HepG2 (cell line): ENCODE data around the gene DCK. TPM values are rescaled to one million over a fixed set of nuclear protein-coding genes. Genes with fewer than 3 reads are reported as not detected.

ENCODE experiments used
- CHCHD3 ChIP-seq: sonication (generic); formaldehyde crosslinking; IDR thresholded peaks from 2 replicates; pipeline ENCODE4 v1.8.0; 2022; ENCODE audit warnings: mild to moderate bottlenecking, missing genetic modification reagents, moderate library complexity
- NBN ChIP-seq: fragments of 450-650 bp; conservative IDR thresholded peaks from 2 replicates; pipeline ENCODE4 v1.6.1; 2017
- NFE2L1 ChIP-seq: sonication (generic); formaldehyde crosslinking; IDR thresholded peaks from 2 replicates; pipeline ENCODE4 v1.4.0; 2020; ENCODE audit warnings: missing genetic modification reagents, mild to moderate bottlenecking, borderline replicate concordance
- PAX8 ChIP-seq: sonication (generic); formaldehyde crosslinking; IDR thresholded peaks from 2 replicates; pipeline ENCODE4 v1.8.0; 2022; ENCODE audit warnings: mild to moderate bottlenecking, missing genetic modification reagents, borderline replicate concordance
- TRIM24 ChIP-seq: sonication (generic); formaldehyde crosslinking; IDR thresholded peaks from 2 replicates; pipeline ENCODE4 v1.8.0; 2022; ENCODE audit warnings: mild to moderate bottlenecking, missing genetic modification reagents
- ZBTB8A ChIP-seq: sonication (generic); formaldehyde crosslinking; IDR thresholded peaks from 2 replicates; pipeline ENCODE4 v1.4.0; 2020; ENCODE audit warnings: mild to moderate bottlenecking, low read depth, missing genetic modification reagents, borderline replicate concordance
- ZNF30 ChIP-seq: sonication (generic); formaldehyde crosslinking; IDR thresholded peaks from 2 replicates; pipeline ENCODE4 v1.5.0; 2020; ENCODE audit warnings: mild to moderate bottlenecking, missing genetic modification reagents
- ZNF354B ChIP-seq: sonication (generic); formaldehyde crosslinking; IDR thresholded peaks from 2 replicates; pipeline ENCODE4 v1.8.0; 2022; ENCODE audit warnings: mild to moderate bottlenecking, missing genetic modification reagents
- ZNF468 ChIP-seq: sonication (generic); formaldehyde crosslinking; IDR thresholded peaks from 2 replicates; pipeline ENCODE4 v1.8.0; 2022; ENCODE audit warnings: mild to moderate bottlenecking, moderate library complexity, missing genetic modification reagents
- ZNF724P ChIP-seq: sonication (generic); formaldehyde crosslinking; IDR thresholded peaks from 2 replicates; pipeline ENCODE4 v1.8.0; 2022; ENCODE audit warnings: missing genetic modification reagents, borderline replicate concordance
- ZNF761 ChIP-seq: sonication (generic); formaldehyde crosslinking; conservative IDR thresholded peaks from 2 replicates; pipeline ENCODE4 v1.4.0; 2020; ENCODE audit warnings: mild to moderate bottlenecking, missing genetic modification reagents
- polyA plus RNA-seq, 8 experiments: library from polyadenylated mRNA; depleted of rRNA in 3 of 8; stranded (reverse) in 7 of 8; unstranded in 1 of 8; fragments of >200 nt; fragmentation: Illumina TruSeq in 4 of 8; extraction: Trizol in 4 of 8; gene quantifications; 2 replicates each; pipeline versions ENCODE4 v1.2.1 to v1.2.3, GENCODE V29; 2011 to 2016; ENCODE audit warnings: low read depth in 4 of 8, missing spikeins in 1 of 8, mixed read lengths in 1 of 8; ENCODE audit not compliant: insufficient read depth in 1 of 8
- total RNA-seq, 5 experiments: library from RNA; depleted of rRNA; stranded (reverse); fragments of >200 nt; fragmentation: Illumina TruSeq; extraction: Trizol; gene quantifications; 2 replicates each; pipeline ENCODE4 v1.2.3, GENCODE V29; 2016; ENCODE audit warnings: low read depth in 1 of 5
- TF ChIP-seq, protein P1 (sequence below): sonication (generic); formaldehyde crosslinking; IDR thresholded peaks from 2 replicates; pipeline ENCODE4 v1.4.0; 2020; ENCODE audit warnings: missing genetic modification reagents
- TF ChIP-seq, protein P2 (sequence below): sonication (generic); formaldehyde crosslinking; IDR thresholded peaks from 2 replicates; pipeline ENCODE4 v1.4.0; 2020; ENCODE audit warnings: missing genetic modification reagents
- TF ChIP-seq, protein P3 (sequence below): IDR thresholded peaks from 2 replicates; pipeline ENCODE4 v1.4.0; 2020; ENCODE audit warnings: mild to moderate bottlenecking, missing genetic modification reagents
- TF ChIP-seq, protein P4 (sequence below): sonication (generic); formaldehyde crosslinking; IDR thresholded peaks from 2 replicates; pipeline ENCODE4 v1.5.0; 2020; ENCODE audit warnings: mild to moderate bottlenecking, missing genetic modification reagents

DCK gene
- total and polyA plus RNA-seq, 2 of the 13 experiments (the other 11 are each of a cell fraction or from before 2014, with no cell fraction given): 5.7 to 21.8 TPM

DNA sequence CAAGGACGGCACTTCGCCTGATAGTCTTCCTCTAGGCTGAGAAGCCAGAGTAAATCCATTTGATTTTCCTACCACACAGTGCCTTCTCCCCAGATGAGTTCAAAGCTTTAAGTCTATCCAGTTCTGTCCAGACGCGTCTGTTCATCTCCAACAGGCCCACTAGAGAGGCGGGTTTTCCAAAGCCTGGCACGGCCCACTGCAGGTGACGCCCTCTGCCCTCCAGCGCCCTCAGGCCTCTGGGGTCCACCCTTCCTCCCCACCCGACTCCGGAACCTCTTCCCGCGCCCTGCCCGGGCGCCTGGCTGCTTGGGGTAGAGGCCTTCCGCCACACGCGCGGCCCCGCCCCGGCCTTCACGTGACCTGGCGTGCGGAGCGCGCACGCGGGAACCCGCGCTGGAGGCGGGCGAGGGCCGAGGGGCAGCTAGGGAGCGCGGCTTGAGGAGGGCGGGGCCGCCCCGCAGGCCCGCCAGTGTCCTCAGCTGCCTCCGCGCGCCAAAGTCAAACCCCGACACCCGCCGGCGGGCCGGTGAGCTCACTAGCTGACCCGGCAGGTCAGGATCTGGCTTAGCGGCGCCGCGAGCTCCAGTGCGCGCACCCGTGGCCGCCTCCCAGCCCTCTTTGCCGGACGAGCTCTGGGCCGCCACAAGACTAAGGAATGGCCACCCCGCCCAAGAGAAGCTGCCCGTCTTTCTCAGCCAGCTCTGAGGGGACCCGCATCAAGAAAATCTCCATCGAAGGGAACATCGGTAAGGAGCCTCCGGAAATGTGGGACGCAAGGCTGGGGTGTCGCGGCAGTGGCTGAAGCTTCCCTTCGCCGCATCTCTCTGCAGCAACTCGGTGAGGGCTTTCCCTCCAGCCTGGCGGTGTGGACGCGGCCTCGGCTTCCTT is at the start of gene DCK (continued):
- TF ChIP-seq, protein P1, sequence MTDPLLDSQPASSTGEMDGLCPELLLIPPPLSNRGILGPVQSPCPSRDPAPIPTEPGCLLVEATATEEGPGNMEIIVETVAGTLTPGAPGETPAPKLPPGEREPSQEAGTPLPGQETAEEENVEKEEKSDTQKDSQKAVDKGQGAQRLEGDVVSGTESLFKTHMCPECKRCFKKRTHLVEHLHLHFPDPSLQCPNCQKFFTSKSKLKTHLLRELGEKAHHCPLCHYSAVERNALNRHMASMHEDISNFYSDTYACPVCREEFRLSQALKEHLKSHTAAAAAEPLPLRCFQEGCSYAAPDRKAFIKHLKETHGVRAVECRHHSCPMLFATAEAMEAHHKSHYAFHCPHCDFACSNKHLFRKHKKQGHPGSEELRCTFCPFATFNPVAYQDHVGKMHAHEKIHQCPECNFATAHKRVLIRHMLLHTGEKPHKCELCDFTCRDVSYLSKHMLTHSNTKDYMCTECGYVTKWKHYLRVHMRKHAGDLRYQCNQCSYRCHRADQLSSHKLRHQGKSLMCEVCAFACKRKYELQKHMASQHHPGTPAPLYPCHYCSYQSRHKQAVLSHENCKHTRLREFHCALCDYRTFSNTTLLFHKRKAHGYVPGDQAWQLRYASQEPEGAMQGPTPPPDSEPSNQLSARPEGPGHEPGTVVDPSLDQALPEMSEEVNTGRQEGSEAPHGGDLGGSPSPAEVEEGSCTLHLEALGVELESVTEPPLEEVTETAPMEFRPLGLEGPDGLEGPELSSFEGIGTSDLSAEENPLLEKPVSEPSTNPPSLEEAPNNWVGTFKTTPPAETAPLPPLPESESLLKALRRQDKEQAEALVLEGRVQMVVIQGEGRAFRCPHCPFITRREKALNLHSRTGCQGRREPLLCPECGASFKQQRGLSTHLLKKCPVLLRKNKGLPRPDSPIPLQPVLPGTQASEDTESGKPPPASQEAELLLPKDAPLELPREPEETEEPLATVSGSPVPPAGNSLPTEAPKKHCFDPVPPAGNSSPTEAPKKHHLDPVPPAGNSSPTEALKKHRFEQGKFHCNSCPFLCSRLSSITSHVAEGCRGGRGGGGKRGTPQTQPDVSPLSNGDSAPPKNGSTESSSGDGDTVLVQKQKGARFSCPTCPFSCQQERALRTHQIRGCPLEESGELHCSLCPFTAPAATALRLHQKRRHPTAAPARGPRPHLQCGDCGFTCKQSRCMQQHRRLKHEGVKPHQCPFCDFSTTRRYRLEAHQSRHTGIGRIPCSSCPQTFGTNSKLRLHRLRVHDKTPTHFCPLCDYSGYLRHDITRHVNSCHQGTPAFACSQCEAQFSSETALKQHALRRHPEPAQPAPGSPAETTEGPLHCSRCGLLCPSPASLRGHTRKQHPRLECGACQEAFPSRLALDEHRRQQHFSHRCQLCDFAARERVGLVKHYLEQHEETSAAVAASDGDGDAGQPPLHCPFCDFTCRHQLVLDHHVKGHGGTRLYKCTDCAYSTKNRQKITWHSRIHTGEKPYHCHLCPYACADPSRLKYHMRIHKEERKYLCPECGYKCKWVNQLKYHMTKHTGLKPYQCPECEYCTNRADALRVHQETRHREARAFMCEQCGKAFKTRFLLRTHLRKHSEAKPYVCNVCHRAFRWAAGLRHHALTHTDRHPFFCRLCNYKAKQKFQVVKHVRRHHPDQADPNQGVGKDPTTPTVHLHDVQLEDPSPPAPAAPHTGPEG (CRISPR knock-in tag): peak; percentile 43; the same call in 1 of the 2 replicates
- TF ChIP-seq, protein P2, sequence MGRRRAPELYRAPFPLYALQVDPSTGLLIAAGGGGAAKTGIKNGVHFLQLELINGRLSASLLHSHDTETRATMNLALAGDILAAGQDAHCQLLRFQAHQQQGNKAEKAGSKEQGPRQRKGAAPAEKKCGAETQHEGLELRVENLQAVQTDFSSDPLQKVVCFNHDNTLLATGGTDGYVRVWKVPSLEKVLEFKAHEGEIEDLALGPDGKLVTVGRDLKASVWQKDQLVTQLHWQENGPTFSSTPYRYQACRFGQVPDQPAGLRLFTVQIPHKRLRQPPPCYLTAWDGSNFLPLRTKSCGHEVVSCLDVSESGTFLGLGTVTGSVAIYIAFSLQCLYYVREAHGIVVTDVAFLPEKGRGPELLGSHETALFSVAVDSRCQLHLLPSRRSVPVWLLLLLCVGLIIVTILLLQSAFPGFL (CRISPR knock-in tag): no peak
- TF ChIP-seq, protein P3, sequence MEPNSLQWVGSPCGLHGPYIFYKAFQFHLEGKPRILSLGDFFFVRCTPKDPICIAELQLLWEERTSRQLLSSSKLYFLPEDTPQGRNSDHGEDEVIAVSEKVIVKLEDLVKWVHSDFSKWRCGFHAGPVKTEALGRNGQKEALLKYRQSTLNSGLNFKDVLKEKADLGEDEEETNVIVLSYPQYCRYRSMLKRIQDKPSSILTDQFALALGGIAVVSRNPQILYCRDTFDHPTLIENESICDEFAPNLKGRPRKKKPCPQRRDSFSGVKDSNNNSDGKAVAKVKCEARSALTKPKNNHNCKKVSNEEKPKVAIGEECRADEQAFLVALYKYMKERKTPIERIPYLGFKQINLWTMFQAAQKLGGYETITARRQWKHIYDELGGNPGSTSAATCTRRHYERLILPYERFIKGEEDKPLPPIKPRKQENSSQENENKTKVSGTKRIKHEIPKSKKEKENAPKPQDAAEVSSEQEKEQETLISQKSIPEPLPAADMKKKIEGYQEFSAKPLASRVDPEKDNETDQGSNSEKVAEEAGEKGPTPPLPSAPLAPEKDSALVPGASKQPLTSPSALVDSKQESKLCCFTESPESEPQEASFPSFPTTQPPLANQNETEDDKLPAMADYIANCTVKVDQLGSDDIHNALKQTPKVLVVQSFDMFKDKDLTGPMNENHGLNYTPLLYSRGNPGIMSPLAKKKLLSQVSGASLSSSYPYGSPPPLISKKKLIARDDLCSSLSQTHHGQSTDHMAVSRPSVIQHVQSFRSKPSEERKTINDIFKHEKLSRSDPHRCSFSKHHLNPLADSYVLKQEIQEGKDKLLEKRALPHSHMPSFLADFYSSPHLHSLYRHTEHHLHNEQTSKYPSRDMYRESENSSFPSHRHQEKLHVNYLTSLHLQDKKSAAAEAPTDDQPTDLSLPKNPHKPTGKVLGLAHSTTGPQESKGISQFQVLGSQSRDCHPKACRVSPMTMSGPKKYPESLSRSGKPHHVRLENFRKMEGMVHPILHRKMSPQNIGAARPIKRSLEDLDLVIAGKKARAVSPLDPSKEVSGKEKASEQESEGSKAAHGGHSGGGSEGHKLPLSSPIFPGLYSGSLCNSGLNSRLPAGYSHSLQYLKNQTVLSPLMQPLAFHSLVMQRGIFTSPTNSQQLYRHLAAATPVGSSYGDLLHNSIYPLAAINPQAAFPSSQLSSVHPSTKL: peak; percentile 76
- peak; percentile 80 for TF ChIP-seq ZNF468
- TF ChIP-seq, protein P4, sequence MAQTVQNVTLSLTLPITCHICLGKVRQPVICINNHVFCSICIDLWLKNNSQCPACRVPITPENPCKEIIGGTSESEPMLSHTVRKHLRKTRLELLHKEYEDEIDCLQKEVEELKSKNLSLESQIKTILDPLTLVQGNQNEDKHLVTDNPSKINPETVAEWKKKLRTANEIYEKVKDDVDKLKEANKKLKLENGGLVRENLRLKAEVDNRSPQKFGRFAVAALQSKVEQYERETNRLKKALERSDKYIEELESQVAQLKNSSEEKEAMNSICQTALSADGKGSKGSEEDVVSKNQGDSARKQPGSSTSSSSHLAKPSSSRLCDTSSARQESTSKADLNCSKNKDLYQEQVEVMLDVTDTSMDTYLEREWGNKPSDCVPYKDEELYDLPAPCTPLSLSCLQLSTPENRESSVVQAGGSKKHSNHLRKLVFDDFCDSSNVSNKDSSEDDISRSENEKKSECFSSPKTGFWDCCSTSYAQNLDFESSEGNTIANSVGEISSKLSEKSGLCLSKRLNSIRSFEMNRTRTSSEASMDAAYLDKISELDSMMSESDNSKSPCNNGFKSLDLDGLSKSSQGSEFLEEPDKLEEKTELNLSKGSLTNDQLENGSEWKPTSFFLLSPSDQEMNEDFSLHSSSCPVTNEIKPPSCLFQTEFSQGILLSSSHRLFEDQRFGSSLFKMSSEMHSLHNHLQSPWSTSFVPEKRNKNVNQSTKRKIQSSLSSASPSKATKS (CRISPR knock-in tag): no peak; the same call in 1 of the 2 replicates
- TF ChIP-seq ZNF761 (CRISPR knock-in tag): no peak; the same call in 1 of the 2 replicates
- TF ChIP-seq ZBTB8A (CRISPR knock-in tag): no peak
- no peak for TF ChIP-seq ZNF354B (CRISPR knock-in tag)
- TF ChIP-seq PAX8 (CRISPR knock-in tag): 0 out of 2 replicates have a peak, but pooled peaks have one; percentile 34
- TF ChIP-seq TRIM24 (CRISPR knock-in tag): 0 out of 2 replicates have a peak, but pooled peaks have one; percentile 31
- TF ChIP-seq CHCHD3: no peak
- TF ChIP-seq NFE2L1 (CRISPR knock-in tag): no peak
- TF ChIP-seq ZNF724P (CRISPR knock-in tag): peak; percentile 31
- no peak; the same call in 1 of the 2 replicates for TF ChIP-seq ZNF30
- no peak for TF ChIP-seq NBN
